T follicular helper cell (primary cell): ENCODE data around the gene ZNF789.
"Not testable (repeated sequence)": the region's sequence is repeated elsewhere in the genome, so short reads cannot be mapped to it uniquely, and the experiment has no call there.

Experiments used
- DNase-seq: peaks from one replicate; pipeline ENCODE4 v3.0.0-alpha.2; 2020; ENCODE audit warnings: low read depth

ZNF789 gene

GRCh38 chr7:99457650-99458493 lies 14.8 kb upstream of the ZNF789 start:
- no peak for DNase-seq

GRCh38 chr7:99459087-99459486 lies 13.6 kb upstream of the ZNF789 start:
- no peak for DNase-seq

GRCh38 chr7:99460651-99461050 lies 12.0 kb upstream of the ZNF789 start:
- DNase-seq = no peak

GRCh38 chr7:99461221-99461620 lies 11.5 kb upstream of the ZNF789 start:
- DNase-seq = no peak

- no peak for DNase-seq
Measured at GRCh38 chr7:99465421-99465768, 7.3 kb upstream of the ZNF789 start.

- DNase-seq = no peak
Measured at GRCh38 chr7:99468336-99468918, 4.3 kb upstream of the ZNF789 start.

GRCh38 chr7:99469381-99470065 lies 3.2 kb upstream of the ZNF789 start:
- no peak for DNase-seq

GRCh38 chr7:99473315-99473596 lies 566 bp downstream of the ZNF789 start:
- DNase-seq = no peak

GRCh38 chr7:99476107-99476506 lies 3.4 kb downstream of the ZNF789 start:
- no peak for DNase-seq

GRCh38 chr7:99478464-99479440 lies 6.1 kb downstream of the ZNF789 start:
- DNase-seq = no peak

GRCh38 chr7:99485094-99485493 lies 12.4 kb downstream of the ZNF789 start:
- no peak for DNase-seq

- no peak for DNase-seq
Measured at GRCh38 chr7:99489235-99489634, 16.5 kb downstream of the ZNF789 start.

GRCh38 chr7:99490878-99491277 lies 18.2 kb downstream of the ZNF789 start:
- no peak for DNase-seq

- no peak for DNase-seq
Measured at GRCh38 chr7:99493823-99494222, 21.1 kb downstream of the ZNF789 start.

GRCh38 chr7:99497766-99498545 lies 25.3 kb downstream of the ZNF789 start:
- no peak for DNase-seq

GRCh38 chr7:99498546-99498944 lies 25.9 kb downstream of the ZNF789 start:
- DNase-seq = no peak

GRCh38 chr7:99499371-99499720 lies 26.7 kb downstream of the ZNF789 start:
- no peak for DNase-seq

- peak; percentile 83 for DNase-seq
Measured at GRCh38 chr7:99499721-99500636, 27.3 kb downstream of the ZNF789 start, which contains the start of gene ZNF394. TSS of gene ZNF394 (minus strand) at chr7:99500281. CDS start at chr7:99500093, 188 bp downstream.

- no peak for DNase-seq
Measured at GRCh38 chr7:99500637-99501009, 27.9 kb downstream of the ZNF789 start.

- not testable (repeated sequence) for DNase-seq
Measured at GRCh38 chr7:99501236-99501635, 28.5 kb downstream of the ZNF789 start.
